HCT116 (cell line): ENCODE measurements around the gene POLN. TPM values are rescaled to one million over a fixed set of nuclear protein-coding genes. Genes with fewer than 3 reads are reported as not detected.

Experiments
- ATAC-seq: fragments of 200-7000 bp; cut with Tn5 transposase; 2 replicates; pipeline ENCODE4 v1.9.1; 2020; ENCODE audit warnings: mild to moderate bottlenecking, moderate library complexity
- BruUV-seq: library from RNA; stranded (reverse); fragments of 400-500 nt; replicated peaks from 2 replicates; lab custom pipeline; 2021; lab: Mats Ljungman, UMichigan
- CTCF ChIA-PET: fragments of 300-600 bp; sonication (Branson Sonifier 250); formaldehyde crosslinking; loops from one replicate; lab custom pipeline; 2021; ENCODE audit warnings: antibody characterized with exemption; lab: Charles Lee
- POLR2A ChIA-PET: fragments of 300-600, 350-600 bp; sonication (Branson Sonifier 250); formaldehyde crosslinking; loops from one replicate; lab custom pipeline; 2021; ENCODE audit warnings: antibody characterized with exemption; lab: Charles Lee
- RAD21 ChIA-PET, 2 experiments: fragments of 300-600 bp; sonication (Branson Sonifier 250); formaldehyde crosslinking; loops; one replicate each; lab custom pipeline; 2023; ENCODE audit warnings: low total read pairs in 2 of 2; ENCODE audit not compliant: uncharacterized antibody in 2 of 2, unreplicated experiment in 2 of 2, low non-redundant PET in 1 of 2; lab: Charles Lee
- DNase-seq: peaks from one replicate; pipeline ENCODE4 v3.0.0-alpha.2; 2010; ENCODE audit warnings: low read depth, low spot score
- H2AFZ ChIP-seq: fragments of 200-600 bp; shearing (Covaris generic), sonication (generic); 2 replicates; pipeline ENCODE4 v1.6.1; 2017; ENCODE audit warnings: low read depth, mixed run types, mixed read lengths, antibody characterized with exemption, low read length; ENCODE audit not compliant: poor library complexity, severe bottlenecking
- H3K27ac ChIP-seq: 2 replicates; pipeline ENCODE4 v1.5.1; 2012; ENCODE audit warnings: low read depth, low read length
- H3K27me3 ChIP-seq: fragments of 200-600 bp; sonication (generic); 2 replicates; pipeline ENCODE4 v1.6.1; 2016; ENCODE audit warnings: mixed run types, low read length, mixed read lengths; ENCODE audit not compliant: insufficient read depth
- H3K36me3 ChIP-seq, 2 experiments: fragments of 200-500 bp in 1 of 2; fragments of 200-600 bp in 1 of 2; sonication (Bioruptor generic) in 1 of 2; sonication (generic) in 1 of 2; 2 replicates each; pipeline versions ENCODE4 v1.5.1 to v1.6.1; 2014 to 2016; ENCODE audit warnings: low read length in 2 of 2, inconsistent platforms in 1 of 2, mixed read lengths in 1 of 2, mixed run types in 1 of 2; ENCODE audit not compliant: insufficient read depth in 2 of 2, control insufficient read depth in 1 of 2
- H3K4me1 ChIP-seq, 2 experiments: fragments of 200-600 bp in 1 of 2; sonication (generic) in 1 of 2; 2 replicates each; pipeline versions ENCODE4 v1.5.1 to v1.6.1; 2012 to 2017; ENCODE audit warnings: low read length in 2 of 2, inconsistent platforms in 1 of 2, mild to moderate bottlenecking in 1 of 2, mixed read lengths in 1 of 2, mixed run types in 1 of 2, moderate library complexity in 1 of 2; ENCODE audit not compliant: insufficient read depth in 2 of 2, control insufficient read depth in 1 of 2
- H3K4me2 ChIP-seq: fragments of 200-600 bp; sonication (generic); 2 replicates; pipeline ENCODE4 v1.6.1; 2017; ENCODE audit warnings: mixed run types, low read length, mixed read lengths
- H3K4me3 ChIP-seq, 2 experiments: fragments of 200-600 bp in 1 of 2; sonication (generic) in 1 of 2; replicated peaks in 1 of 2; 2 replicates each; pipeline ENCODE4 v1.5.1; 2011 to 2016; ENCODE audit warnings: low read length in 2 of 2, control low read depth in 1 of 2, low read depth in 1 of 2, mild to moderate bottlenecking in 1 of 2, mixed read lengths in 1 of 2, mixed run types in 1 of 2
- H3K79me2 ChIP-seq: fragments of 200-600 bp; sonication (generic); 2 replicates; pipeline ENCODE4 v1.6.1; 2017; ENCODE audit warnings: mild to moderate bottlenecking, mixed run types, low read length, moderate library complexity, mixed read lengths; ENCODE audit not compliant: insufficient read depth
- H3K9ac ChIP-seq: fragments of 200-600 bp; sonication (generic); 2 replicates; pipeline ENCODE4 v1.6.1; 2016; ENCODE audit warnings: low read length, mixed read lengths
- H3K9me2 ChIP-seq: fragments of 200-600 bp; sonication (generic), shearing (Covaris generic); 2 replicates; pipeline ENCODE4 v1.6.1; 2017; ENCODE audit warnings: mixed run types, mild to moderate bottlenecking, moderate library complexity; ENCODE audit not compliant: insufficient read depth
- H3K9me3 ChIP-seq, 2 experiments: fragments of 200-500 bp in 1 of 2; fragments of 200-600 bp in 1 of 2; sonication (Bioruptor generic) in 1 of 2; sonication (generic) in 1 of 2; 2 replicates each; pipeline ENCODE4 v1.6.1; 2014 to 2017; ENCODE audit warnings: low read length in 2 of 2, mixed read lengths in 2 of 2, inconsistent platforms in 1 of 2, low read depth in 1 of 2, mild to moderate bottlenecking in 1 of 2, mixed run types in 1 of 2, moderate library complexity in 1 of 2; ENCODE audit not compliant: control insufficient read depth in 1 of 2, insufficient read depth in 1 of 2
- H4K20me1 ChIP-seq: fragments of 200-600 bp; sonication (generic), shearing (Covaris generic); 2 replicates; pipeline ENCODE4 v1.6.1; 2017; ENCODE audit warnings: mixed run types, mild to moderate bottlenecking, moderate library complexity; ENCODE audit not compliant: insufficient read depth
- CBX3 ChIP-seq: IDR thresholded peaks from 2 replicates; pipeline ENCODE4 v1.6.1; 2012; ENCODE audit warnings: low read depth
- CEBPB ChIP-seq: IDR thresholded peaks from 2 replicates; pipeline ENCODE4 v1.6.1; 2012; ENCODE audit warnings: low read depth
- CTCF ChIP-seq, 3 experiments: fragments of 200-600 bp in 1 of 3; sonication (generic) in 1 of 3; IDR thresholded peaks in 2 of 3; conservative IDR thresholded peaks in 1 of 3; 2 replicates each; pipeline ENCODE4 v1.5.1; 2012 to 2017; ENCODE audit warnings: low read depth in 2 of 3, low read length in 2 of 3, antibody characterized with exemption in 1 of 3, borderline replicate concordance in 1 of 3, control low read depth in 1 of 3, mild to moderate bottlenecking in 1 of 3, mixed read lengths in 1 of 3, mixed run types in 1 of 3, moderate library complexity in 1 of 3; ENCODE audit not compliant: insufficient read depth in 1 of 3
- ELF1 ChIP-seq: IDR thresholded peaks from 2 replicates; pipeline ENCODE4 v1.6.1; 2012; ENCODE audit warnings: low read depth, borderline replicate concordance
- EZH2phosphoT487 ChIP-seq: fragments of 200-600 bp; IDR thresholded peaks from 2 replicates; pipeline ENCODE4 v1.6.1; 2018; ENCODE audit warnings: antibody characterized with exemption, borderline replicate concordance
- MAX ChIP-seq: IDR thresholded peaks from 2 replicates; pipeline ENCODE4 v1.6.1; 2012
- RAD21 ChIP-seq: IDR thresholded peaks from 2 replicates; pipeline ENCODE4 v1.6.1; 2012; ENCODE audit warnings: low read depth, mild to moderate bottlenecking
- REST ChIP-seq: IDR thresholded peaks from 2 replicates; pipeline ENCODE4 v1.6.1; 2012; ENCODE audit warnings: low read depth
- SIN3A ChIP-seq: IDR thresholded peaks from 2 replicates; pipeline ENCODE4 v1.6.1; 2012; ENCODE audit warnings: low read depth
- SP1 ChIP-seq: IDR thresholded peaks from 2 replicates; pipeline ENCODE4 v1.6.1; 2012; ENCODE audit warnings: low read depth
- SRF ChIP-seq: IDR thresholded peaks from 2 replicates; pipeline ENCODE4 v1.6.1; 2012; ENCODE audit warnings: low read depth
- ZNF274 ChIP-seq: fragments of 200-500 bp; sonication (Bioruptor generic); IDR thresholded peaks from 2 replicates; pipeline ENCODE4 v1.6.1; 2014; ENCODE audit warnings: mild to moderate bottlenecking, low read depth, low read length, inconsistent platforms
- intact Hi-C: fragments of 100-400 bp; cut with micrococcal nuclease; formaldehyde crosslinking; loops from 2 replicates; pipeline ENCODE4 v1.10.0; 2022
- total RNA-seq: library from RNA; stranded (reverse); gene quantifications from one replicate; pipeline ENCODE4 v1.2.1, GENCODE V29; 2021; ENCODE audit not compliant: unreplicated experiment

Gene POLN
- total RNA-seq, 1 experiment from 2014 or later, result 3.1 TPM

GRCh38 chr4:2285613-2286381 is 43.9 kb upstream of the POLN start:
- Histone ChIP-seq H3K4me2 (peak overlapping the region; percentile 19; the same call in 1 of the 2 replicates), H3K9ac (no peak overlapping the region), H3K36me3 (no peaks in the 10 kb centered on the region), H3K79me2 (no peaks in the 10 kb centered on the region), H3K27ac (no peak overlapping the region), H3K4me1 (peaks cover 0 to 9% of the 10 kb centered on the region in 2 experiments; a peak in 2 of 4 replicates), H3K9me3 (no peaks in the 10 kb centered on the region), H3K4me3 (no peak overlapping the region), H4K20me1 (no peaks in the 10 kb centered on the region), H3K9me2 (no peaks in the 10 kb centered on the region), H3K27me3 (no peaks in the 10 kb centered on the region), H2AFZ (no peak overlapping the region)
- intact Hi-C loops, result no loop called here
- TF ChIP-seq ZNF274, result no peak
- TF ChIP-seq CTCF (IDR thresholded peaks at IDR 0.05 in 2 of 3, conservative IDR thresholded peaks at IDR 0.05 in 1 of 3; ENCODE audit: borderline replicate concordance in 1 of 3, insufficient read depth in 1 of 3, low read depth in 2 of 3, low read length in 2 of 3), result no peak
- no peak for TF ChIP-seq CEBPB
- no peak for TF ChIP-seq CBX3
- no peak for DNase-seq
- POLR2A ChIA-PET, result no interaction called here
- RAD21 ChIA-PET, result no interaction called here
- no peak for ATAC-seq
- no TSS peak for BruUV-seq
- CTCF ChIA-PET, result no interaction called here

- no peaks in the 10 kb centered on the region for H4K20me1 ChIP-seq
- ChIA-PET CTCF (no interaction called here), RAD21 (no interaction called here), POLR2A (no interaction called here)
- no peaks in the 10 kb centered on the region for H3K79me2 ChIP-seq
- no peaks in the 10 kb centered on the region for H3K27me3 ChIP-seq
- H3K4me1 ChIP-seq, result peaks cover 0 to 9% of the 10 kb centered on the region in 2 experiments; a peak in 2 of 4 replicates
- H3K36me3 ChIP-seq, result no peaks in the 10 kb centered on the region
- no peak overlapping the region for H3K27ac ChIP-seq
- DNase-seq (no peak), ATAC-seq (peak; percentile 28; the same call in 1 of the 2 replicates)
- H3K4me2 ChIP-seq, result peak overlapping the region; percentile 19; the same call in 1 of the 2 replicates
- BruUV-seq, result no TSS peak
- H3K4me3 ChIP-seq, result no peak overlapping the region
- no peaks in the 10 kb centered on the region for H3K9me3 ChIP-seq
- intact Hi-C loops, result no loop called here
- H2AFZ ChIP-seq, result no peak overlapping the region
- H3K9ac ChIP-seq, result no peak overlapping the region
- H3K9me2 ChIP-seq, result no peaks in the 10 kb centered on the region
- TF ChIP-seq RAD21 (no peak), EZH2phosphoT487 (no peak), MAX (no peak), SRF (no peak), SIN3A (no peak), REST (no peak), SP1 (no peak), ELF1 (no peak), CEBPB (no peak)
Observed at GRCh38 chr4:2284934-2285612, 43.2 kb upstream of the POLN start.
